GM19023 (cell line): Measurements from ENCODE around the gene PITPNC1.
"Not testable (repeated sequence)": the region's sequence is repeated elsewhere in the genome, so short reads cannot be mapped to it uniquely, and the experiment has no call there.

ENCODE experiments used
- ATAC-seq: cut with Tn5 transposase; IDR thresholded peaks from one replicate; pipeline ENCODE4 v1.9.1; 2021; ENCODE audit warnings: mild to moderate bottlenecking, moderate library complexity; ENCODE audit not compliant: unreplicated experiment

The PITPNC1 gene

DNA sequence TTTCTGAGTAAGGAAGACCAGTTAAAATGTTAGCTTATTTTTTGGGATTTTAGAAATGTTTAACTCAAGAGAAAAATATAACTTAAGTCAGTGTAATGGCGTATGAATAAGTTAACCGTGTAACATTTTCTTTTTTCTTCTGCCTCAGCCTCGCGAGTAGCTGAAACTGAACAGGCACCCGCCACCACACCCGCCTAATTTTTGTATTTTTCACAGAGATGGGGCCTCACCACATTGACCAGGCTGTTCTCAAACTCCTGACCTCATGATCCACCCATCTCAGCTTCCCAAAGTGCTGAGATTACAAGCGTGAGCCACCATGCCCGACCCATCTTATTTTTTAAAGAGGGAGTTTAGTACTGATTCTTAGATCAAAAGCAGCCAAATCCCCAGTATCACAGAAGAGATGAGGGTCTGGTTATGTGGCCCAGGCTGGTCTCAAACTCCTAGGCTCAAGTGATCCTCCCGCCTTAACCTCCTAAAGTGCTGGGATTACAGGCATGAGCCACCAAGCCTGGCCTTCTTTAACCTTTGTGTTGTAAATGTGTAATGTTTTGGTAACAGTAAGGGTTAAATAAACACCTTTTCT is 16.8 kb downstream of the PITPNC1 start:
- ATAC-seq = no peak

DNA sequence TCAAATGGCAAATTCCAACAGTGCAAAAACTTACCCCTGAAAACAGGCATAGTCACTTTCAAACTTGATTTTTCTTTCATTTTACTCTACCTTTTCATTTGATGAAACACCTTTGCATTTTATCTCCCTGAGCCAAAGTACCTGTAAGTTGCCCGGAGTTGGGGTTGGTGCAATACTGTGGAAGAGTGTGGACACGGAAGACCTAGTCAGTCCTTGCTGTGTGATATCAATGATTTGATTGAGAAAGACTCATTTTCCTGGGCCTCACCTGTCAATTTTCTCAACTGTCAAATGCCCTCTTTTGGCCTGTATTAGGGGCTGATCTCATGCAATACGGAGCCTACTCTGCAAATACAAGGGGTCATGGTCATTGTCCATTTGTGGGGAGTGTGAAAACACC is 22.6 kb downstream of the PITPNC1 start:
- ATAC-seq = no peak

DNA sequence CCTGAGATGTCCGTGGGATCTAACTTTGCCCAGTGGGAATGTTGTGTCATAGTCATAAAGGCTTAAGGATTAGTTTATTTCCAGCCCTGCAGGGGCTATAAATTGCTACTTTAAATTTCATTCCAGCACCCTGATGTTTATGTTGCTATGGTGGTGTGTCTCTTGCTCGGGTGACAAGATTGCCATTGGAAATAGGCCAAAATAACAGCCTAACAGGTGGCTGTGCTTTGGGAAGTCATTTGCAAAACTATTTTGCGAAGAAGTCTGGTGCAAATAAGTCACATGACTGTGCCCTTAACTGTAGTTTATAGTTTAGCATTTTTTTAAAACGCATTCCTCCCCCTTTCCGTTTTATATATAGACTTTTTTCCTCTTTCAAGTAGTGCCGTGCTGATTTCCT is 23.1 kb downstream of the PITPNC1 start:
- no peak for ATAC-seq

DNA sequence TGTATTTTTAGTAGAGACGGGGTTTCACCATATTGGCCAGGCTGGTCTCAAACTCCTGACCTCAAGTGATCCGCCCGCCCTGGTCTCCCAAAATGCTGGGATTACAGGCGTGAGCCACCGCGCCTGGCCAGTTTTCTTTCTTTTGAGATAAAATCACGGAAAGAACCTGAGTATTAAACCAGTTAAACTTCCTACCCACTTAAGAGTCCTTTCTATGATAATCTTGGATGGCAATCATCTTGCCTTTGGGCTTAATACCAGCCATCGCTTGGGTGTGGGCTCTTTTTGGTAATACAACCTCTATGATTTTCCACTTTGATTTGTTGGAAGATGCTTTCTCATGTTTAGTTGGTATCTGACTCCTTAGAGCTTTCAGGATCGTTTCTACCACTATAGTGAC is 24.0 kb downstream of the PITPNC1 start:
- no peak for ATAC-seq

DNA sequence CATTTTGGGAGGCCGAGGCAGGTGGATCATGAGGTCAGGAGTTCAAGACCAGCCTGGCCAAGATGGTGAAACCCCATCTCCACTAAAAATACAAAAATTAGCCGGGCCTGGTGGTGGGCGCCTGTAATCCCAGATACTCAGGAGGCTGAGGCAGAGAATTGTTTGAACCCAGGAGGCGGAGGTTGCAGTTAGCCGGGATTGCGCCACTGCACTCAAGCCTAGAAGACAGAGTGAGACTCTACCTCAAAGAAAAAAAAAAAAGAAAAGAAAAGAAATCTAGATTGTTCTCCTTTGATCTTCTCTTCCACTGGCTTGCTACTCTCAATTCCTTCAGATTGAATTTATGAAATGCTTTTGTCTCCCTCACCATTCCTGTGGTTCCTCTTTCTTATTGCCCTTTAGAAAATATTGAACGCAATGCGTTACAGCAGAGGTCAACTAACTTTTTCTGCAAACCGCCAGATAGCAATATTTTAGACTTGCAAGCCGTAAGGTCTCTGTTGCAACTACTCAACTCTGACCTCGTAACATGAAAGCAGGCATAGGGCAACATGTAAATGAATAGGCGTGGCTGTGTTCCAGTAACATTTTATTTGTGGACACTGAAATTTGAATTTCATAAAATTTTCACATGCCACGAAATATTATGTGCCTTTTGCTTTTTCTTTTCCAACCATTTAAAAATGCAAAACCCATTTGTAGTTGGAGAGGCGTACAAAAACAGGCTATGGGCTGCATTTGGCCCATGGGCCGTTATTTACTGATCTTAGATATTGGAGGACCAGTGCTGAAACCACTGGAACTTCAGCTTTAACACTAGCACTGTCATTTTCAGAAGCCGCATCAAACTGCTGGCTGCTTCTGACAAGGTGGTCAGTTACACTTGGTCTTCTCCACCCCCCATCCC is 24.8 kb downstream of the PITPNC1 start:
- no peak for ATAC-seq

DNA sequence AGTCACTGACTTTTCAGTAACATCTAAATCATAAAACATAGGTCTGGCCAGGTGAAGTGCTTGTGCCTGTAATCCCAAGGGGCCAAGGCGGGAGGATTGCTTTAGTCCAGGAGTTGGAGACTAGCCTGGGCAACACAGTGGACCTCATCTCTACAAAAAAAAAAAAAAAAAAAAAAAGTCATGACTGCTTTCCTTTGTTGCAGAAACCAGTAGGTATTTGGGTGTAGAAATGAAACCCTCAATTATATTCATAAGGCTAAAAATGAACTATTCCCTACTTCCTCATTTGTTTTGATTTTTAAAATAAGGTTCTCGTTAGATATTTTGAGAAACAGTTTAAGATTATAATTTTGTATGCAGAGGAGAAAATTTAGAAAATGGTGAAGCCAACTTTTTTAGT is 26.0 kb downstream of the PITPNC1 start:
- no peak for ATAC-seq

DNA sequence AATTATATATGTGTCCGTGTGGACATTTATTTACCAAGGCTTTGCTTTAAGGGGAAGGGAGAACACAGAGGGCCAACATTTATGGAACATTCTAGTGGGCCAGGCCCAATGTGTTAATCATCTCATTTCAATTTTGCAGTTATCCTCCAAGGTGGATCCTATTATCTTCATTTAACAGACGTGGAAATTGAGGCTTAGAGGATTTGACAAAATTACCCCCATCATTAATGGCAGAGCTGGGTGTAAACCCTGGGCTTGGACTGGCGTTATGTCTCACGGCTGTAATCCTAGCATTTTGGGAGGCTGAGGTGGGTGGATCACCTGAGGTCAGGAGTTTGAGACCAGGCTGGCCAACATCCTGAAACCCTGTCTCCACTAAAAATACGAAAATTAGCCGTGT is 26.4 kb downstream of the PITPNC1 start:
- ATAC-seq = no peak

DNA sequence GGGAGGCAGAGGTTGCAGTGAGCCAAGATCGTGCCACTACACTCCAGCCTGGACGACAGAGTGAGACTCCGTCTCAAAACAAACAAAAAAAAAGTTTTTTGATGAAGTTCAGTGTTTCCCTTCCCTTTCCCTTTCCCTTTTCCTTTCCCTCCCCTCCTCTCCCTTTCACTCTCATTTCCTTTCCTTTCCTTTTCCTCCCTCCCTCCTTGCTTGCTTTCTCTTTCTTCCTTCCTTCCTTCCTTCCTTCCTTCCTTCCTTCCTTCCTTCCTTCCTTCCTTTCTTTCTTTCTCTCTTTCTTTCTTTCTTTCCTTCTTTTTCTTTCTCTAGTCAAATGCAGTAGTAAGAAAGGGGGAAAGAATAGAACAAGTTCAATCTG is 31.4 kb downstream of the PITPNC1 start:
- not testable (repeated sequence) for ATAC-seq

DNA sequence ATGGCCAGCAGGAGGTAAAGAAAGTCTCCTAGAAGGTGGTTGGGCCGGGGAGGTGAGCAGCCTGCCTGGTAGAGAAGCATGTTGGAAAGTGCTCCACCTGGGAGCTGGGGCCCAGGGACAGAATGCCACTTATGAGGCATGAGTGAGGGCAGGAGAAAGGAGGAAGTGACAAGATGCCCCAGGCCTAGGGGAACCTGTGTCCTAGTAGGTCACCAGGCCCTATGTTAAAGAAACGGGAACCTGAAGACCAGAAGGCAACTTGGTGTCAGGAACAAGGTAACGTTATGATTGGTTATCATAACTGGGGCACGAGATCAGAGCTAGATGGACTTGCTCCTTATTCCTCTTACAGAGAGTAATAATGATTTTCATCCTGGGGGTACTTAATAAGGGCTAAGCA is 34.3 kb downstream of the PITPNC1 start:
- no peak for ATAC-seq

DNA sequence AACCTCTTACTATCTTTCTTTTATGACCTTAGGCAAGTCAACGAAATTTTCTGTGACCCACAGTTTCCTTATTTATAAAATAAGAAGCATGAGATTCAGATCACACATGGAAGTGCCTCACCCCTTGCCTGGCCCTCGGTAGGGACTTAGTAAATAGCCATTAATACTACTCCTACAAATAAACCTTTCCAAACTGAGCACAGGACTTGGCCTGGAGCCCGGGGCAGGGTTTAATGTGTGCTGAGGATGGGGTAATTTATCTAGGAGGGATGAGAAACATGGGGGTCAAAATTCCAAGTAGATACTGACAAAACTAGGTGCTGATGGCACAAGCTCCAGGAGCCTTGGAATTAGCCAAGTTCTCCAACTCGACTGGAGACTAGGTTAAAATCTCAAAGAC is 35.0 kb downstream of the PITPNC1 start:
- ATAC-seq = no peak

DNA sequence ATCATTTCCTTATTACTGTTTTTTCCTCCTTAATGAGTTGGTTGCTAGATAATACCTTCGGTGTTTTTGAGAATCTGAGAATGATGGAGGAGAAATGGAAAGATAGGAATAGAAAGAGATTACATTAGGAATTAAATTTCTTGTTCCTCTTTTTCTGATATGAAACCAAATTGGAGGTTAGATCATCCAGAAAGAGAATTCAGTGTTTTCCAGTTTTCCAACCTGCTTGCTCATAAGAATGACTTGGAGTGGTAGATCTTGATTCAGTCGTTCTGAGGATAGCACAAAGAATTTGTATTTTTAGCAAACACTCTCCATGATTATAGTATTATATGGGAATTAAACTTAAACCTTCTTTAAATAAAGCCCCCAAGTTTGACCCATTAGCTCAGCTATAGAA is 35.9 kb downstream of the PITPNC1 start:
- no peak for ATAC-seq

DNA sequence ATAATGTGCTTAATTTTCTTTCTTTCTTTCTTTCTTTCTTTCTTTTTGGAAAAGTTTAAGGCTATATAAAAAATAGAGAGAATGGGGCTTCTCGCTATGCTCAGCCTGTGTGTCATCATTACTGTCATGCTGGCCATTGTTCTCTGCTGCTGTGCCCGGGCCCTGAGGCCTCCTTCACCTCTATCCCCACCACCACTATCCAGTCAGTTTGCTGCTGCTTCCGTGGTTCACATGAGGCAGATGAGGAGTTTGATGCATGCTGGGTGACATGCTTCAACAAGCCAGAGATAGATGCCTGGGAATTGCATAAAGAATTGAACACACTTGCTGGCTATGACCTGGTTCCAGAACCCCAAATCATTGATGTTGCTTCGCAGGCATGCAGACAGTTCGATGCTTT is 36.3 kb downstream of the PITPNC1 start:
- no peak for ATAC-seq

DNA sequence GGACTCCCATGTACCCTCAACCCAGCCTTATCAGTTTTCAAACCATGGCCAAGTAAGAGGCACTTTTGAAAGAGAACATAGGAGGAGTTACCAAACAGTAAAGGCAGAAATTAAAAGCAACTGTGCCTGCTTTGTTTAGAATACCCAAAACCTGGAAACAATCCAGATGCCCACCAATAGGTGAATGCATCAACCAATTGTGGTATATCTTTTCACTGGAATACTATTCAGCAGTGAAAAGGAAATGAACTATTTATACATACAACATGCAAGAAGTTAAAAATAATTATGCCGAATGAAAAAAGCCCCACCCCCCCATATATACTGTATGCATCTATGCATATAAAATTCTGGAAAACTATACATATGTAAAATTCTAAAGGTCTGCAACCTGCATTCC is 37.0 kb downstream of the PITPNC1 start:
- no peak for ATAC-seq

DNA sequence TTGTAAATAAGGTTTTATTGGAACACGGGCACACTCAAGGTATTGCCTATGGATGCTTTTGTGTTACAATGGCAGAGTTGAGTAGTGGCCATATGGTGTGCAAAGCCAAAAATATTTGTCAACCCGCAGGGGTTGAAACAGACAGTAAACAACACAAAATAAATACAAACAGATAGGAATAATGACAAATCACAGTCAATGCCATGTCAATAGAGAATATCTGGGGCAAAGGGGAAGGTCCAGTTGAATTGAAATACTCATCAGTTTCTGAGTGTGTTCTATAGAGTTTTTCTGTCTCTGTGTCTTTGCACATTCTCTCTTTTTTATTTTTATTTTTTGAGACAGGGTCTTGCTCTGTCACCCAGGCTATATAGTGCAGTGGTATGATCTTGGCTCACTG is 37.5 kb downstream of the PITPNC1 start:
- ATAC-seq = no peak

DNA sequence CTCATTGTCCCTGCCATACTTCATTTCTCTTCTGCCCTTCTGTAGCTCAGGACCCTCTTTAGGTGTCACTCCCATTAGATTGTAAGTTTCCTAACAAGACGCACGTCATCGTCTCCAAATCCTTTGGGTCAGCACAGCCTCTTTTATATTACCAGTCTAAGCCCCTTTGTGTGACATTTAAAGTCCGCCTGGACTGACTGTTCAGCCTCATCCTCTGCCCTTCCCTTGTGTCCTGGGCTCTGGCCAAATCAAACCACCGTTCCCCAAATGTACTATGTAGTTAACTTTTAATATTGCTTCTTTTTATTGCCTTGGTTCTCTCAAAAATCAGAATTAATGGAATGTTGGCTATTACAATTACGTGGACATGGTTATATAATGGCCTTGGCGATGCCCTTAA is 38.2 kb downstream of the PITPNC1 start:
- no peak for ATAC-seq

DNA sequence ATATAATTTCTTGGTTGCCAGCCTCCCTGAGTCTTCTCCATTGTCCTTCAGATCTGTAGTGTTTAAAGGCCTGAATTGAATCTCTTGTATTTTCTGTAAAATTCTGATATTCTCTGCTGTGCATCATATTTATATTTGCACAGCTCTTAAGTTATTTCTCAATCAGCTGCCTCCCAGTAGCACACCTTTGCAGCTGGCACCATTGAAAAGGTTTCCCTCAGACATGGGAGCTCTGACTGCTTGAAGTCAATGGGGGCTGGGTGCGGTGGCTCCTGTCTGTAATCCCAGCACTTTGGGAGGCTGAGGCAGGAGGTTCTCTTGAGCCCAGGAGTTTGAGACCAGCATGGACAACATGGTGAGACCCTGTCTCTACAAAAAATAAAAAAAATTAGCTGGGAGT is 40.4 kb downstream of the PITPNC1 start:
- ATAC-seq = no peak

DNA sequence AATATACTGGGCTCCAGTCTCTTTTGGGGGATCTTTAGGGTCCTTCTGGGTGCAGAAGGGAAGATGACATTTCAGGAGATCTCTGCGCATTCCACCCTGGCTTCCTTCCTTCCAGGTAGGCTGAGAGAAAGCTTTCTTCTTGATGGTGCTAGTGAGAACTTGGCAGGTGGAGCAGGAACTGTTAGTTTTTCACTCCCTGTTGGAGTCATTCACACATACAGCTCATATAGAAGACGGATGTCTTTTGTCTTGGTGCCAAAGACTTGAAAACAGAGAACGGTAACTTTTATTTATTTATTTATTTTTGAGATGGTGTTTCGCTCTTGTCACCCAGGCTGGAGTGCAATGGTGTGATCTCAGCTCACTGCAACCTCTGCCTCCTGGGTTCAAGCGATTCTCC is 43.9 kb downstream of the PITPNC1 start:
- ATAC-seq = no peak

DNA sequence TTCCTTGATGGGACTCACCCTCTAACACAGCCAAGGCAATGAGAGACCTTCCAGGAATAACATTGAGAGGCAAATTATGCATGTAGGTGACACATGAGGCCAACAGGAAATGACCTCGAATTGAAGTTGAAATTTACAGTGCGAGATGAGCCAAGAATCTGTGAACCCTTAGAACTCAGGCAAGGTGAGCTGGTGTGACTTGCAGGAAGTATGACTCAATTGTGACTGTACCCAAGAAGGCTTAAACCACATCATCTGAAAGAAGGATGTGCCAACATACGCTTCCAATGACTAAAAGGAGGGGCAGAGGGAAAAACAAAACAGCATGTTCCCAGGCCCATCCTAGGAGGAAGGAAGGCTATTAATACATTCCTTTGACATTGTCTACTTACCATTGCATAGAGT is 44.8 kb downstream of the PITPNC1 start:
- no peak for ATAC-seq

DNA sequence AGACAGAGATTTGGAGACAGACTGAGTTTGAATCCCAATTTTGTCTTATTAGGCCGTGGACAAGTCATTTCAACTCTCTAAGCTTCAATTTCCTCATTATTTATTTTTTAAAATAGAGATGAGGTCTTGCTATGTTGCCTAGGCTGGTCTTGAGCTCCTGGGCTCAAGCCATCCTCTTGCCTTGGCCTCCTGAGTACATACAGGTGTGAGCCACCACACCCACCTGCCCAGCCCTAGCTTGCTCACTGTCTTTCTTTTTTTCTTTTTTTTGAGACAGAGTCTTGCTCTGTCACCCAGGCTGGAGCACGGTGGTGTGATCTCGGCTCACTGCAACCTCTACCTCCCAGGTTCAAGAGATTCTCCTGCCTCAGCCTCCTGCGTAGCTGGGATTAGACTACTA is 45.2 kb downstream of the PITPNC1 start:
- not testable (repeated sequence) for ATAC-seq

DNA sequence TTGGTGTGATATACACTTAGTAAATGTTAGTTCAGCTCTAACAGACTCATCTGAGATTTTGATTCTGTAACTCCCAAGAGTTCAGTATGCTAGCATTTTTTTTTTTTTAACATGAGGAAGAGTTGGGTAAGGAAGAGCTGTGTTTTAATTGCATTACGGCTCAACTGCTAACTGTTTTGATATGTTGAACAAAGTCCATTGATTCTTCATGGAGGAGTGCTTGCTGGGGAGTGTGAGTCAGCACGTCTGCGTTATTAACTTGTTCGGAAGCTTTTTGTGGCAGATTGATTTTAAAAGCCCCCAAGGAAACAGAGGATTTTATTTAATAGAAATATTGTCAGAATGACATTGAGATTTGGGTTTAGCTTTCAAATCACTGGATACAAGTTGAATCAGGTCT is 45.8 kb downstream of the PITPNC1 start:
- ATAC-seq = no peak

DNA sequence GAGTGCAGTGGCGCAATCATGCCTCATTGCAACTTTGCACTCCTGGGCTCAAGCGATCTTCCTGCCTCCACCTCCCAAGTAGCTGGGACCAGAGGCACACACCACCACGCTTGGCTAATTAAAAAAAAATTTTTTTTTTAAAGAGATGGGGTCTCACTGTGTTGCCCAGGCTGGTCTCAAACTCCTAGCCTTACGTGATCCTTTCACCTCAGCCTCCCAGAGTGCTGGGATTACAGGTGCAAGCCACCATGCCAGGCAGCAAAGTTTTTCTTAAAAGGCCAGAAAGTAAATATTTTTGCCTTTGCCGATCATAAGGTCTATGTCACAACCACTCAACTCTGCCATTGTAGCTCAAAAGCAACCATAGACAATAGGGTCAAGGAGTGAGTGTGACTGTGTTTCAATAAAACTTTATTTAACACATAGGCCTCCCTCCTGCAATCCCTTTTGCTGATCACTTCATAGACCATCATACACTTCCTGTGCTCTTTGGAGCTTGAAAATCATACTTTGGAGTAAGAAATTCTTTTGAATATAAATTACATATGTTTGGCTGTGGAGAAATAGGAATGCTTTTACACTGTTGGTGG is 48.6 kb downstream of the PITPNC1 start:
- no peak for ATAC-seq

DNA sequence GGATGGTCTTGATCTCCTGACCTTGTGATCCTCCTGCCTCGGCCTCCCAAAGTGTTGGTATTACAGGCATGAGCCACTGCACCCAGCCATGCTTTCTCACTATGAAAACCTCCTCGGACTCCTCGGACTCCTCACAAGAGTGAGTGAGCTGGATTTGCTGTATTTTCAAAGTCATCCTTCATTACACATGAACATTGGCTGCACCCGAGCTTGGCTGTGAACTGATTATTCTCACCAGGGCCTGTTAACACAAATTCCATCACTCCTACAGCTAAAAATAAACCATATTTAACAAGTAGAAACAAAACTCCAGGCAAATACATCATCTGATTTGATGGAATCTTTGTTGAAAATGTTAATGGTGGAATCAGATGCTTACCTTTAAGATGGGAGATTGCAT is 50.3 kb downstream of the PITPNC1 start:
- no peak for ATAC-seq
